ENCODE measurements around the gene CACNA1S. TPM values are rescaled to one million over a fixed set of nuclear protein-coding genes. Genes with fewer than 3 reads are reported as not detected.

Gene CACNA1S
- total and polyA plus RNA-seq, 2 of the 4 experiments (the other 2 are of a cell fraction): not detected

DNA sequence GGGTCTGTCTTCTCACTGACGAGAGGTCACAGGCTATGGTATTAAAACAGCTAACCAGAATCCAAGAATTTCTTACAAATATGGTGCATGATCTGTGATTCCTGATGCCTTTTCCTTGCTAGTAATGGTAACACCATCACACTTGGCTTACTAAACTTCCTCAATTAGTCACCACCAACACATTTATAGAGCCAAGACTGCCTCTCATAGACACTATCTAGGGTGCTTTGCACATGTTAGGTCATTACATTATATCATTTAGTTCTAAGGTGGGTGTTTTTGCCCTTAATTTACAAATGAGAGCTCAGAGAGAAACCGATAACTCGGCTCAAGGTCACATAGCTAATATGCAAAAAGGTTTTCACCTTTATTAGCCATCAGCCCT is 97.4 kb downstream of the CACNA1S start:
- TF ChIP-seq MAFK (IDR thresholded peaks at IDR 0.05; ENCODE audit: low read depth, low read length): no peak
- no peak for TF ChIP-seq SMC3 (IDR thresholded peaks at IDR 0.05; ENCODE audit: low read depth, low read length)
- TF ChIP-seq, protein P1, sequence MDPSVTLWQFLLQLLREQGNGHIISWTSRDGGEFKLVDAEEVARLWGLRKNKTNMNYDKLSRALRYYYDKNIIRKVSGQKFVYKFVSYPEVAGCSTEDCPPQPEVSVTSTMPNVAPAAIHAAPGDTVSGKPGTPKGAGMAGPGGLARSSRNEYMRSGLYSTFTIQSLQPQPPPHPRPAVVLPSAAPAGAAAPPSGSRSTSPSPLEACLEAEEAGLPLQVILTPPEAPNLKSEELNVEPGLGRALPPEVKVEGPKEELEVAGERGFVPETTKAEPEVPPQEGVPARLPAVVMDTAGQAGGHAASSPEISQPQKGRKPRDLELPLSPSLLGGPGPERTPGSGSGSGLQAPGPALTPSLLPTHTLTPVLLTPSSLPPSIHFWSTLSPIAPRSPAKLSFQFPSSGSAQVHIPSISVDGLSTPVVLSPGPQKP (IDR thresholded peaks at IDR 0.05; ENCODE audit: borderline replicate concordance, low read depth, low read length): no peak
- no peak for TF ChIP-seq RCOR1 (IDR thresholded peaks at IDR 0.05; ENCODE audit: insufficient replicate concordance, low read length)
- no peak for TF ChIP-seq POLR2A (IDR thresholded peaks at IDR 0.05; ENCODE audit: low read depth, low read length)
- no peak for TF ChIP-seq CEBPB (IDR thresholded peaks at IDR 0.05; ENCODE audit: low read depth, low read length)
- no peak overlapping the region for H3K27ac ChIP-seq (ENCODE audit: insufficient read depth, low read length)
- no peak overlapping the region for H4K8ac ChIP-seq (ENCODE audit: low read depth in 2 of 2, low read length in 2 of 2)
- dilution Hi-C loops (cut with HindIII; ENCODE audit: low sequenced_read_pairs, unreplicated experiment) (no loop called here), intact Hi-C loops (cut with micrococcal nuclease) (no loop called here), in situ Hi-C loops (cut with MboI; ENCODE audit: low sequenced_read_pairs) (no loop called here)
- H2BK15ac ChIP-seq (ENCODE audit: low read depth, low read length): no peak overlapping the region
- peaks cover 60% of the 10 kb centered on the region for H3K27me3 ChIP-seq (ENCODE audit: control insufficient read depth, insufficient read depth, low read length)
- no peak overlapping the region for H2AK5ac ChIP-seq (ENCODE audit: low read depth, low read length)
- POLR2A ChIA-PET (ENCODE audit: unreplicated experiment): no interaction called here
- no peak overlapping the region for H2BK20ac ChIP-seq (ENCODE audit: low read depth, low read length)
- H4K5ac ChIP-seq (ENCODE audit: low read depth, low read length): no peak overlapping the region
- no peaks in the 10 kb centered on the region for H3K79me1 ChIP-seq (ENCODE audit: low read depth in 1 of 2, low read length in 2 of 2)
- H3K36me3 ChIP-seq (ENCODE audit: control insufficient read depth, insufficient read depth, low read length): no peaks in the 10 kb centered on the region
- BruUV-seq (replicated peaks): no TSS peak
- H3K18ac ChIP-seq (ENCODE audit: low read depth, low read length): no peak overlapping the region
- H4K91ac ChIP-seq (ENCODE audit: insufficient read depth, low read depth, low read length): no peak overlapping the region
- no peak overlapping the region for H3K9ac ChIP-seq (ENCODE audit: low read depth, low read length)
- no peak overlapping the region for H3K4me3 ChIP-seq (ENCODE audit: insufficient read depth, low read depth, low read length)
- no peak for DNase-seq
- no peaks in the 10 kb centered on the region for H3K4me1 ChIP-seq (ENCODE audit: control insufficient read depth, insufficient read depth, low read length)
- H3K56ac ChIP-seq (ENCODE audit: extremely low read depth, insufficient read depth, low read length): no peak overlapping the region
- H2BK5ac ChIP-seq (ENCODE audit: low read depth, low read length, poor library complexity, severe bottlenecking): no peak overlapping the region
- no peak overlapping the region for H2BK120ac ChIP-seq (ENCODE audit: low read depth, low read length)
- 0 out of 2 replicates have a peak, but pooled peaks cover 4% of the 10 kb centered on the region for H4K20me1 ChIP-seq (ENCODE audit: insufficient read depth, low read length)
- CTCF ChIA-PET: no interaction called here
- H3K4ac ChIP-seq (ENCODE audit: low read depth, low read length): no peak overlapping the region
- no peak overlapping the region for H3K14ac ChIP-seq (replicated peaks; ENCODE audit: low read depth, low read length)
- H3K4me2 ChIP-seq (ENCODE audit: low read depth, low read length): no peak overlapping the region
- H2AFZ ChIP-seq (replicated peaks; ENCODE audit: low read length, poor library complexity): no peak overlapping the region
- H2AK9ac ChIP-seq (replicated peaks; ENCODE audit: low read depth, low read length, poor library complexity): no peak overlapping the region
- H3K23ac ChIP-seq (ENCODE audit: low read depth, low read length): no peak overlapping the region
- no peaks in the 10 kb centered on the region; the same call in 1 of the 2 replicates for H3K9me1 ChIP-seq (ENCODE audit: insufficient read depth, low read length)
- ATAC-seq (ENCODE audit: low read depth): no peak
- no peaks in the 10 kb centered on the region for H3K9me3 ChIP-seq (ENCODE audit: control insufficient read depth, insufficient read depth, low read length)
- WGBS, 2 experiments (ENCODE audit: extremely low coverage in 2 of 2, insufficient read length in 1 of 2): no CpG with 5 or more reads among the region's 3 CpGs

Measured in IMR-90 (cell line).